ENCODE results near the gene PLXNB2.

- TF ChIP-seq POLR2A (IDR thresholded peaks at IDR 0.05; ENCODE audit: low read depth, low read length), result no peak
- no peak for TF ChIP-seq SPI1 (IDR thresholded peaks at IDR 0.05; ENCODE audit: low read depth, low read length)
- TF ChIP-seq POLR2AphosphoS5 (IDR thresholded peaks at IDR 0.05; ENCODE audit: low read depth, low read length), result no peak
- no peak for TF ChIP-seq PAX5 (IDR thresholded peaks at IDR 0.05; ENCODE audit: insufficient read depth, low read length, severe bottlenecking)
- TF ChIP-seq TAF1 (IDR thresholded peaks at IDR 0.05; ENCODE audit: low read depth, low read length), result no peak
- no peak for TF ChIP-seq POU2F2 (IDR thresholded peaks at IDR 0.05; ENCODE audit: low read depth, low read length)
Measured at GRCh38 chr22:50280022-50280707, 27.3 kb downstream of the PLXNB2 start.

All from GM12891 (cell line).